ENCODE results near the gene TGIF2LY. TPM values are rescaled to one million over a fixed set of nuclear protein-coding genes. Genes with fewer than 3 reads are reported as not detected.
"Not testable (repeated sequence)": the region's sequence is repeated elsewhere in the genome, so short reads cannot be mapped to it uniquely, and the experiment has no call there.

Gene TGIF2LY
- total RNA-seq: not detected

- H3K4me1 Mint-ChIP-seq (ENCODE audit: low read depth); H3K27me3 Mint-ChIP-seq (ENCODE audit: low read depth); H3K36me3 Mint-ChIP-seq (ENCODE audit: low read depth); CTCF ChIA-PET; H3K9me3 Mint-ChIP-seq; DNase-seq; H3K4me3 Mint-ChIP-seq; intact Hi-C loops (cut with micrococcal nuclease); H3K27ac Mint-ChIP-seq: not testable (repeated sequence)
These were observed at the start of gene TGIF2LY for GRCh38 chrY:3578767-3579166. Gene TGIF2LY (plus strand): TSS chrY:3579067. CDS start chrY:3579245, 178 bp downstream.

All from activated naive CD4-positive, alpha-beta T cell treated with anti-CD3 and anti-CD28 coated beads for 36 hours (primary cell).